Heart left ventricle (tissue), 16 donors: Measurements from ENCODE around the gene TMEM72. TPM values are rescaled to one million over a fixed set of nuclear protein-coding genes. Genes with fewer than 3 reads are reported as not detected.

Experiments
- ATAC-seq, 4 donors: fragments of 200-7000 bp; cut with Tn5 transposase; one replicate each; pipeline ENCODE4 v1.9.1; 2020 to 2022; ENCODE audit warnings: moderate library complexity in 4 of 4, mild to moderate bottlenecking in 3 of 4, moderate number of reproducible peaks in 1 of 4
- DNase-seq, 5 donors: peaks; one replicate each; pipeline ENCODE4 v3.0.0-alpha.2; 2020
- H3K27ac ChIP-seq, 12 donors: fragments of 200-600 bp; sonication (generic) in 4 of 12; one replicate each; pipeline versions ENCODE4 v1.5.0 to v1.8.0; 2016 to 2022; ENCODE audit warnings: mild to moderate bottlenecking in 2 of 12
- H3K27me3 ChIP-seq, 9 donors: fragments of 200-600 bp; sonication (generic) in 2 of 9; one replicate each; pipeline versions ENCODE4 v1.5.1 to v1.8.0; 2016 to 2022; ENCODE audit warnings: mild to moderate bottlenecking in 3 of 9
- H3K36me3 ChIP-seq, 9 donors: fragments of 200-600 bp; sonication (generic) in 2 of 9; one replicate each; pipeline versions ENCODE4 v1.5.0 to v1.8.0; 2018 to 2022; ENCODE audit warnings: mild to moderate bottlenecking in 2 of 9
- H3K4me1 ChIP-seq, 12 donors: fragments of 200-600 bp; sonication (generic) in 4 of 12; one replicate each; pipeline versions ENCODE4 v1.5.0 to v1.8.0; 2016 to 2022; ENCODE audit warnings: mild to moderate bottlenecking in 3 of 12
- H3K4me3 ChIP-seq, 12 donors: fragments of 200-600 bp; sonication (generic) in 4 of 12; one replicate each; pipeline versions ENCODE4 v1.5.0 to v1.8.0; 2017 to 2022; ENCODE audit warnings: mild to moderate bottlenecking in 9 of 12, moderate library complexity in 4 of 12
- H3K9me3 ChIP-seq, 12 donors: fragments of 200-600 bp; sonication (generic) in 4 of 12; one replicate each; pipeline versions ENCODE4 v1.5.0 to v1.8.0; 2016 to 2022; ENCODE audit warnings: mild to moderate bottlenecking in 1 of 12
- POLR2A ChIP-seq, 2 donors: fragments of 450-650 bp; IDR thresholded peaks; one replicate each; pipeline ENCODE4 v1.6.1; 2017; ENCODE audit warnings: antibody characterized with exemption in 2 of 2, mild to moderate bottlenecking in 2 of 2, moderate library complexity in 2 of 2
- WGBS, 4 donors: extraction: QIAGEN DNeasy Blood & Tissue Kit in 2 of 4; methylation state at CpG; one replicate each; pipeline versions ENCODE4 v1.1.5 to v1.1.7; 2013 to 2018; 5-methylcytosine and 5-hydroxymethylcytosine counted together
- intact Hi-C, 10 donors: fragments of 100-400 bp; cut with DNase I; formaldehyde crosslinking; loops; one replicate each; pipeline versions ENCODE4 v1.11.1 to v1.14.2; 2022
- polyA plus RNA-seq, 2 donors: library from polyadenylated mRNA; stranded (reverse); fragments of 200-250 nt; gene quantifications; one replicate each; pipeline ENCODE4 v1.2.3, GENCODE V29; 2013
- total RNA-seq, 9 donors: library from RNA; depleted of rRNA in 2 of 9; stranded (reverse); fragments of >200 nt in 2 of 9; fragmentation: NEBNext Ultra II Directional in 3 of 9; extraction: Animal tissue kit (Norgen Biotek cat#: 25700) in 3 of 9; gene quantifications; one replicate each; pipeline versions ENCODE4 v1.1.0 to v1.2.4, GENCODE V29; 2016 to 2023
- TF ChIP-seq, protein P1 (sequence below), 12 donors: fragments of 200-600 bp; sonication (generic) in 4 of 12; IDR thresholded peaks; one replicate each; pipeline versions ENCODE4 v1.5.0 to v1.8.0; 2018 to 2022; ENCODE audit warnings: antibody characterized with exemption in 12 of 12, mild to moderate bottlenecking in 5 of 12
- donor health status: ischemic (EF 13 %, LVEDD 7.1; RV severe dilation, severe dysfunction).
- donor health status: healthy with polysubstance abuse.
- donor health status: DM: no; HTN: yes; CAD: no.
- donor health status: DM: no; HTN: no; CAD: no.
- donor health status: ischemic (EF 25% LVEDD 6.9; RV normal size, moderate dysfunction).
- donor health status: ischemic (EF 25% LVEDD 5.7; RV mildly dilated, moderate dysfunction).
- donor health status: healthy.
- donor health status: DM: yes; HTN: yes; CAD: no.
- donor health status: ischemic (EF 35%, LVEDD 5.7; RV mildly dilated, moderate dysfunction).
- donor health status: nonischemic (EF 11% LVEDD 7.7; RV severe dilation, severe dysfunction).
- donor health status: DM: yes; HTN: yes; CAD: no.
- donor health status: PGD.
- donor health status: ischemic (EF 29% LVEDD 5.4; RV normal size, mild dysfunction).
- donor health status: nonischemic (EF 23%, LVEDD 6.1; RV moderate dilation, normal function).

TMEM72 gene
- total and polyA plus RNA-seq, 11 donors, result 0.15 to 0.27 TPM; not detected in 9

DNA sequence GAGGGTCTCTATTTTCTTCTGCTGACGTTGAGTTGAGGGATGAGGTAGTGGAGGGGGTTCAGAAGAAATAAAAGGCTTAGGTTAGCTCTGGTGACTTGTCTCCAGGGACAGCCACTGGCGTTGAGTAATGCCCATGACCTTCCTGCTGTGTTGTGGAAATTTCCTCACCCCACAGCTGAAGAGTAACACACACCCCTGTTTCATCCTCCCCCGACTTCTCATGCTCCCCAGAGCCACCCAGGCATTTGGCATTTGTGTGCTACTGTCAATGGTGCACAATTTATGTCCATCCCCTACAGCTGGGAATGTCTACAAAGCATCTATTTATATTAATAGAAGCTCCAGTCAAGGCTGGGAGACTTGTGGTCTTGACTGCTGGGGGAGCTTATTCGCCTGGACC, 4.7 kb upstream of the TMEM72 start:
- Histone ChIP-seq H3K4me3 (no peak overlapping the region), H3K27ac (no peak overlapping the region), H3K9me3 (peaks cover 0 to 4% (median 0%) of the 10 kb centered on the region in 12 donors), H3K4me1 (peaks cover 0 to 10% (median 0%) of the 10 kb centered on the region in 12 donors), H3K27me3 (no peaks in the 10 kb centered on the region), H3K36me3 (no peaks in the 10 kb centered on the region)
- DNase-seq, result no peak
- TF ChIP-seq, protein P1, sequence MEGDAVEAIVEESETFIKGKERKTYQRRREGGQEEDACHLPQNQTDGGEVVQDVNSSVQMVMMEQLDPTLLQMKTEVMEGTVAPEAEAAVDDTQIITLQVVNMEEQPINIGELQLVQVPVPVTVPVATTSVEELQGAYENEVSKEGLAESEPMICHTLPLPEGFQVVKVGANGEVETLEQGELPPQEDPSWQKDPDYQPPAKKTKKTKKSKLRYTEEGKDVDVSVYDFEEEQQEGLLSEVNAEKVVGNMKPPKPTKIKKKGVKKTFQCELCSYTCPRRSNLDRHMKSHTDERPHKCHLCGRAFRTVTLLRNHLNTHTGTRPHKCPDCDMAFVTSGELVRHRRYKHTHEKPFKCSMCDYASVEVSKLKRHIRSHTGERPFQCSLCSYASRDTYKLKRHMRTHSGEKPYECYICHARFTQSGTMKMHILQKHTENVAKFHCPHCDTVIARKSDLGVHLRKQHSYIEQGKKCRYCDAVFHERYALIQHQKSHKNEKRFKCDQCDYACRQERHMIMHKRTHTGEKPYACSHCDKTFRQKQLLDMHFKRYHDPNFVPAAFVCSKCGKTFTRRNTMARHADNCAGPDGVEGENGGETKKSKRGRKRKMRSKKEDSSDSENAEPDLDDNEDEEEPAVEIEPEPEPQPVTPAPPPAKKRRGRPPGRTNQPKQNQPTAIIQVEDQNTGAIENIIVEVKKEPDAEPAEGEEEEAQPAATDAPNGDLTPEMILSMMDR (IDR thresholded peaks at IDR 0.05), result no peak
- no peak for TF ChIP-seq POLR2A (IDR thresholded peaks at IDR 0.05)
- ATAC-seq, result no peak
- intact Hi-C loops, result no loop called here
- WGBS, 4 donors, result 71 to 85% (median 84%) methylated on average over 4 of the region's 4 CpGs

DNA sequence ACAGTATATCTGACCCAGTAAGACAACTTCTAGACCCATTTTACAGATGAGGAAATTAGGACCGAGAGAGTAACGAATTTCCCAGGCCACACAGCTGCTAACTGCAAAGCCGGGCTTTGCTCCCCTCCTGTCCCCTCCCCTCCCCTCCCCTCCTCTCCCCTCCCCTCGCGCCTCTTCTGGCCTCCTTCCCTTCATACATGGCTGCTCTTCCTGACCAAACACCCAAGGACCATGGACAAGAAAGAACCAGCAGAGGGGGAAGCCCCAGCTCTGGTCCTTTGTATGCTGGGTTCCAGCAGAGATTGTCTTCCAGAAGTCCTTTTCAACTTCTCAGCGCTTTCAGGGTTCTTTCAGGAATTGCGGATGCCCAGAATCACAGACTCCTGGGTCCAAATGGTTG, 3.6 kb upstream of the TMEM72 start:
- 91 to 96% (median 94%) methylated on average over 7 of the region's 7 CpGs for WGBS, 4 donors
- intact Hi-C loops, result no loop called here
- no peaks in the 10 kb centered on the region for H3K36me3 ChIP-seq
- peaks cover 0 to 4% (median 0%) of the 10 kb centered on the region in 12 donors for H3K9me3 ChIP-seq
- H3K4me1 ChIP-seq, result peaks cover 0 to 15% (median 2%) of the 10 kb centered on the region in 12 donors
- ATAC-seq, result no peak
- DNase-seq, result no peak
- no peak overlapping the region for H3K27ac ChIP-seq
- no peaks in the 10 kb centered on the region for H3K27me3 ChIP-seq
- TF ChIP-seq, protein P1 (IDR thresholded peaks at IDR 0.05), result no peak
- no peak for TF ChIP-seq POLR2A (IDR thresholded peaks at IDR 0.05)
- no peak overlapping the region for H3K4me3 ChIP-seq

DNA sequence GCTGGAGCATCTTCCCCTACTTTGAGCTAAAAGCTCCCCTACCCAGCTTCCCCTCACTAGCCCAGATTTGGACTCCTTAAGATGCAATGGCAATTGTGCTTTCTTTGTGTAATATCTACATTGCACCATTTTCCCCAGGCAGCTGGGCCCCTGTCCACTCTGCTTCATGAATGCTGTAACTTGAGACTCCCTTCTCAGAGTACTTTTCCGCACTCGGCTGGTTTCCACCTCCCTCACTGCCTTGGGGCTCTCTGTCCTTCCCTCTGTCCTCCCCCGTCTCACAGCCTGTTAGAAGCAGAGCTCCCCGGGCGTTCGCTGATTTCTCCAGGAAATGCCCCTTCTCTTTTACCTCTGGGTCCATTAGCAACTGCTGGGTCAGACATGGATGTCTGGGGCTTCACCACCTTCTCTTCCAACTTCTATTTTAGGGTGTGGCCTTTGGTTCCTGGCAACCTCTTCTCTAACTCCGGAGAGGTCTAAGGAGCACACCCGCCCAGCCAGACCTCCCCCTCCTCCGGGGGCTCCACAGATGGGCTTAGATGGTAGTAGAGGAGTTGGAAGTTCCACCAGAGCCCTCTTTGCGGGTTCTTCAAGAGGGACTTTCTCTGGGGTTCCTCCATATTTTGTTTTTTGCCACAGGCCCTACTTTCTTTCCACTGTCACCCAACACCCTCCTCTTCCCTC, 2.9 kb upstream of the TMEM72 start:
- 76 to 86% (median 77%) methylated on average over 10 of the region's 10 CpGs for WGBS, 4 donors
- Histone ChIP-seq H3K27me3 (no peaks in the 10 kb centered on the region), H3K27ac (no peak overlapping the region), H3K4me1 (peaks cover 0 to 21% (median 7%) of the 10 kb centered on the region in 12 donors), H3K9me3 (peaks cover 0 to 4% (median 0%) of the 10 kb centered on the region in 12 donors), H3K36me3 (no peaks in the 10 kb centered on the region), H3K4me3 (no peak overlapping the region)
- ATAC-seq, result no peak
- intact Hi-C loops, result no loop called here
- DNase-seq, result no peak
- TF ChIP-seq POLR2A (IDR thresholded peaks at IDR 0.05), result no peak
- TF ChIP-seq, protein P1 (IDR thresholded peaks at IDR 0.05), result no peak

DNA sequence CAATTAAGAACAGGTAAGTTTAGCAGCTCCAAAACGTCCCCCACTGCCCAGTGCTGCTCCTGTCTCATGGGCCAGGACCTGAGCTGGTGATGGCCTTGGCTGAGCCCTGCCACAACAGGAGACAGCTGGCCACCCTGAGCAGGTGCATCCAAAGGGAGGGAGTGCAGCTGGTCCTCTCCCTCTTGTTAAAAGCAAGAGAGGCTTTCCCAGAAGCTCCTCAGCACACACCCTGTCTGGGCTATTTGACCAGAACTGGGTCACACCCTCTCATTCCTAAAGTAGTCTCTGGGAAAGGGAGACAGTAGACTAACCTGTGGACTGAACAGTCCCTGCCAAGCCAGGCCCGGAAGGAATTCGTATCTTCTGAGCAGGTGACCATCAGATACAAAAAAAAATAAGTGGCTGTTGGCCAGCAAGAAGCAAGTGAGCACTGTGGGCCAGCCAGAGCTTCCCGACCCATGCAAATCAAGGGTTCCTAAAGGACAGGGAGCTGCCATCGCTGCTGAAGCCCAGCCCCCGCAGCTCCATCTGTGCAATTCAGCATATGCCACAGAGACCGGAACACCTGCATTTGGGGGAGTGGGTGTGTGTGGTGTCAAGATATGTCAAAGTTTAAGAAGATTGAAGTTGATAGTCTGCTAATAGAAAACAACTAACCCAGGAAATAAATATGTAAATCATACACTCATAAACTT, 2.1 kb upstream of the TMEM72 start:
- Histone ChIP-seq H3K36me3 (no peaks in the 10 kb centered on the region), H3K27ac (no peak overlapping the region), H3K27me3 (no peaks in the 10 kb centered on the region), H3K4me3 (no peak overlapping the region), H3K9me3 (peaks cover 0 to 4% (median 0%) of the 10 kb centered on the region in 12 donors), H3K4me1 (peaks cover 0 to 30% (median 14%) of the 10 kb centered on the region in 12 donors)
- WGBS, 4 donors, result 83 to 89% (median 85%) methylated on average over 7 of the region's 7 CpGs
- DNase-seq (no peak), ATAC-seq (no peak)
- TF ChIP-seq, protein P1 (IDR thresholded peaks at IDR 0.05), result no peak
- no peak for TF ChIP-seq POLR2A (IDR thresholded peaks at IDR 0.05)
- intact Hi-C loops, result no loop called here
